Stimulated activated naive CD4-positive, alpha-beta T cell (primary cell): ENCODE measurements around the gene SWSAP1.
"Not testable (repeated sequence)": the region's sequence is repeated elsewhere in the genome, so short reads cannot be mapped to it uniquely, and the experiment has no call there.

Experiments used
- DNase-seq, 6 experiments: peaks; one replicate each; lab custom pipeline; 2025; lab: John Stamatoyannopoulos, UW

The SWSAP1 gene

GRCh38 chr19:11374433-11375142, at the start of gene SWSAP1:
SWSAP1 (plus strand) TSS chr19:11374666; CDS start chr19:11374681, 15 bp downstream.
- DNase-seq, result peak; percentile 94 to 100 (median 98)

- no peak for DNase-seq
Measured at GRCh38 chr19:11324748-11325389, 49.6 kb upstream of the SWSAP1 start.

GRCh38 chr19:11325544-11325943, 48.9 kb upstream of the SWSAP1 start:
- DNase-seq, result no peak

GRCh38 chr19:11330127-11330526, 44.3 kb upstream of the SWSAP1 start:
- no peak for DNase-seq

GRCh38 chr19:11331502-11331901, 43.0 kb upstream of the SWSAP1 start:
- no peak for DNase-seq

- no peak for DNase-seq
Measured at GRCh38 chr19:11332822-11333221, 41.6 kb upstream of the SWSAP1 start.

- DNase-seq, result not testable (repeated sequence)
Measured at GRCh38 chr19:11333838-11334237, 40.6 kb upstream of the SWSAP1 start.

GRCh38 chr19:11335449-11336146, 38.9 kb upstream of the SWSAP1 start:
- no peak for DNase-seq

- no peak for DNase-seq
Measured at GRCh38 chr19:11337080-11337479, 37.4 kb upstream of the SWSAP1 start.

- no peak for DNase-seq
Measured at GRCh38 chr19:11338121-11338520, 36.3 kb upstream of the SWSAP1 start.

GRCh38 chr19:11338569-11339253, 35.8 kb upstream of the SWSAP1 start:
- no peak for DNase-seq

- peak; percentile 31 to 72 (median 54) for DNase-seq
Measured at GRCh38 chr19:11339254-11340098, 35.0 kb upstream of the SWSAP1 start, which contains the start of gene RAB3D. RAB3D (minus strand) TSS chr19:11339657; CDS start chr19:11337399, 2,258 bp downstream.

GRCh38 chr19:11340099-11340467, 34.4 kb upstream of the SWSAP1 start:
- DNase-seq, result not testable (repeated sequence)

- DNase-seq, result no peak
Measured at GRCh38 chr19:11342429-11342828, 32.0 kb upstream of the SWSAP1 start.

- DNase-seq, result no peak
Measured at GRCh38 chr19:11345122-11345803, 29.2 kb upstream of the SWSAP1 start.

GRCh38 chr19:11346104-11346940, 28.1 kb upstream of the SWSAP1 start, which contains the start of the genes CCDC159 and TMEM205:
CCDC159 (plus strand) TSS chr19:11346519; CDS start chr19:11346607, 88 bp downstream.
TMEM205 (minus strand) TSS chr19:11346268; CDS start chr19:11345619, 649 bp downstream.
- DNase-seq, result peak; percentile 92 to 99 (median 97)

GRCh38 chr19:11347546-11348039, 26.9 kb upstream of the SWSAP1 start:
- DNase-seq, result no peak

GRCh38 chr19:11349171-11349570, 25.3 kb upstream of the SWSAP1 start:
- DNase-seq, result no peak

GRCh38 chr19:11354102-11354501, 20.4 kb upstream of the SWSAP1 start:
- DNase-seq, result not testable (repeated sequence)
